ENCODE results near the gene KCND2. TPM values are rescaled to one million over a fixed set of nuclear protein-coding genes. Genes with fewer than 3 reads are reported as not detected.
"Not testable (repeated sequence)": the region's sequence is repeated elsewhere in the genome, so short reads cannot be mapped to it uniquely, and the experiment has no call there.

The KCND2 gene
- not detected in 2 replicates for total RNA-seq (2014; rRNA removed; shearing (Covaris generic))

- Histone ChIP-seq H3K4me3 (no peak within 1 kb of the TSS), H3K27me3 (replicated peaks) (peaks cover 13% of the 10 kb centered on the region), H3K36me3 (no peaks in the 10 kb centered on the region), H3K9me3 (replicated peaks) (no peaks in the 10 kb centered on the region), H3K27ac (no peak within 1 kb of the TSS), H3K4me1 (replicated peaks) (no peaks in the 10 kb centered on the region)
- peak in 1 of 2 experiments; percentile 2 for DNase-seq (ENCODE audit: low read depth in 1 of 2, low spot score in 2 of 2)
These were observed at the start of gene KCND2 for GRCh38 chr7:120272701-120273475. KCND2 (plus strand) TSS chr7:120273175.

GRCh38 chr7:120226188-120226587 lies 46.8 kb upstream of the KCND2 start:
- no peak overlapping the region for H3K27ac ChIP-seq
- H3K9me3 ChIP-seq (replicated peaks), result no peaks in the 10 kb centered on the region
- no peak for DNase-seq (ENCODE audit: low read depth in 1 of 2, low spot score in 2 of 2)
- H3K36me3 ChIP-seq, result no peaks in the 10 kb centered on the region
- no peaks in the 10 kb centered on the region for H3K4me1 ChIP-seq (replicated peaks)
- H3K4me3 ChIP-seq, result no peak overlapping the region
- H3K27me3 ChIP-seq (replicated peaks), result no peaks in the 10 kb centered on the region

- Histone ChIP-seq H3K27me3 (replicated peaks) (no peaks in the 10 kb centered on the region), H3K36me3 (no peaks in the 10 kb centered on the region), H3K9me3 (replicated peaks) (no peaks in the 10 kb centered on the region), H3K4me1 (replicated peaks) (no peaks in the 10 kb centered on the region), H3K27ac (no peak overlapping the region), H3K4me3 (no peak overlapping the region)
- DNase-seq (ENCODE audit: low read depth in 1 of 2, low spot score in 2 of 2), result no peak
These were observed 45.7 kb upstream of the KCND2 start for GRCh38 chr7:120227255-120227654.

- Histone ChIP-seq H3K4me3 (no peak overlapping the region), H3K4me1 (replicated peaks) (no peaks in the 10 kb centered on the region), H3K9me3 (replicated peaks) (no peaks in the 10 kb centered on the region), H3K27ac (no peak overlapping the region), H3K27me3 (replicated peaks) (no peaks in the 10 kb centered on the region), H3K36me3 (no peaks in the 10 kb centered on the region)
- DNase-seq (ENCODE audit: low read depth in 1 of 2, low spot score in 2 of 2), result no peak
These were observed 43.9 kb upstream of the KCND2 start for GRCh38 chr7:120229084-120229483.

- DNase-seq (ENCODE audit: low read depth in 1 of 2, low spot score in 2 of 2), result no peak
- Histone ChIP-seq H3K36me3 (no peaks in the 10 kb centered on the region), H3K4me1 (replicated peaks) (no peaks in the 10 kb centered on the region), H3K4me3 (no peak overlapping the region), H3K27ac (no peak overlapping the region), H3K9me3 (replicated peaks) (no peaks in the 10 kb centered on the region), H3K27me3 (replicated peaks) (no peaks in the 10 kb centered on the region)
These were observed 39.6 kb upstream of the KCND2 start for GRCh38 chr7:120233338-120233737.

- H3K36me3 ChIP-seq; H3K9me3 ChIP-seq (replicated peaks); H3K4me1 ChIP-seq (replicated peaks); H3K27ac ChIP-seq; H3K4me3 ChIP-seq; H3K27me3 ChIP-seq (replicated peaks); DNase-seq (ENCODE audit: low read depth in 1 of 2, low spot score in 2 of 2): not testable (repeated sequence)
These were observed 32.6 kb upstream of the KCND2 start for GRCh38 chr7:120240350-120240749.

- Histone ChIP-seq H3K27ac (no peak overlapping the region), H3K36me3 (no peaks in the 10 kb centered on the region), H3K27me3 (replicated peaks) (no peaks in the 10 kb centered on the region), H3K9me3 (replicated peaks) (no peaks in the 10 kb centered on the region), H3K4me3 (no peak overlapping the region), H3K4me1 (replicated peaks) (no peaks in the 10 kb centered on the region)
- no peak for DNase-seq (ENCODE audit: low read depth in 1 of 2, low spot score in 2 of 2)
These were observed 31.0 kb upstream of the KCND2 start for GRCh38 chr7:120241973-120242372.

GRCh38 chr7:120254845-120255244 lies 18.1 kb upstream of the KCND2 start:
- Histone ChIP-seq H3K27ac (no peak overlapping the region), H3K4me1 (replicated peaks) (no peaks in the 10 kb centered on the region), H3K4me3 (no peak overlapping the region), H3K9me3 (replicated peaks) (no peaks in the 10 kb centered on the region), H3K27me3 (replicated peaks) (no peaks in the 10 kb centered on the region), H3K36me3 (no peaks in the 10 kb centered on the region)
- DNase-seq (ENCODE audit: low read depth in 1 of 2, low spot score in 2 of 2), result no peak

- Histone ChIP-seq H3K9me3 (replicated peaks) (no peaks in the 10 kb centered on the region), H3K4me3 (no peak overlapping the region), H3K4me1 (replicated peaks) (no peaks in the 10 kb centered on the region), H3K27ac (no peak overlapping the region), H3K27me3 (replicated peaks) (no peaks in the 10 kb centered on the region), H3K36me3 (no peaks in the 10 kb centered on the region)
- no peak for DNase-seq (ENCODE audit: low read depth in 1 of 2, low spot score in 2 of 2)
These were observed 16.5 kb upstream of the KCND2 start for GRCh38 chr7:120256344-120257070.

- no peaks in the 10 kb centered on the region for H3K36me3 ChIP-seq
- no peaks in the 10 kb centered on the region for H3K9me3 ChIP-seq (replicated peaks)
- no peaks in the 10 kb centered on the region for H3K27me3 ChIP-seq (replicated peaks)
- no peak overlapping the region for H3K4me3 ChIP-seq
- H3K27ac ChIP-seq, result no peak overlapping the region
- no peaks in the 10 kb centered on the region for H3K4me1 ChIP-seq (replicated peaks)
- DNase-seq (ENCODE audit: low read depth in 1 of 2, low spot score in 2 of 2), result no peak
These were observed 13.6 kb upstream of the KCND2 start for GRCh38 chr7:120259386-120259785.

GRCh38 chr7:120260111-120260510 lies 12.9 kb upstream of the KCND2 start:
- no peak for DNase-seq (ENCODE audit: low read depth in 1 of 2, low spot score in 2 of 2)
- Histone ChIP-seq H3K9me3 (replicated peaks) (no peaks in the 10 kb centered on the region), H3K36me3 (no peaks in the 10 kb centered on the region), H3K27me3 (replicated peaks) (no peaks in the 10 kb centered on the region), H3K4me1 (replicated peaks) (no peaks in the 10 kb centered on the region), H3K4me3 (no peak overlapping the region), H3K27ac (no peak overlapping the region)

GRCh38 chr7:120272261-120272660 lies 714 bp upstream of the KCND2 start:
- peaks cover 13% of the 10 kb centered on the region for H3K27me3 ChIP-seq (replicated peaks)
- H3K4me1 ChIP-seq (replicated peaks), result no peaks in the 10 kb centered on the region
- no peak overlapping the region for H3K4me3 ChIP-seq
- no peaks in the 10 kb centered on the region for H3K9me3 ChIP-seq (replicated peaks)
- H3K36me3 ChIP-seq, result no peaks in the 10 kb centered on the region
- peak in 1 of 2 experiments; percentile 15 for DNase-seq (ENCODE audit: low read depth in 1 of 2, low spot score in 2 of 2)
- no peak overlapping the region for H3K27ac ChIP-seq

GRCh38 chr7:120273476-120273975 lies 551 bp downstream of the KCND2 start:
- H3K36me3 ChIP-seq, result no peaks in the 10 kb centered on the region
- no peak overlapping the region for H3K27ac ChIP-seq
- no peak overlapping the region for H3K4me3 ChIP-seq
- H3K4me1 ChIP-seq (replicated peaks), result no peaks in the 10 kb centered on the region
- no peak for DNase-seq (ENCODE audit: low read depth in 1 of 2, low spot score in 2 of 2)
- peaks cover 13% of the 10 kb centered on the region for H3K27me3 ChIP-seq (replicated peaks)
- H3K9me3 ChIP-seq (replicated peaks), result no peaks in the 10 kb centered on the region

GRCh38 chr7:120274482-120274881 lies 1.5 kb downstream of the KCND2 start:
- no peaks in the 10 kb centered on the region for H3K4me1 ChIP-seq (replicated peaks)
- H3K27me3 ChIP-seq (replicated peaks), result peaks cover 13% of the 10 kb centered on the region
- no peak overlapping the region for H3K4me3 ChIP-seq
- H3K27ac ChIP-seq, result no peak overlapping the region
- no peak for DNase-seq (ENCODE audit: low read depth in 1 of 2, low spot score in 2 of 2)
- H3K36me3 ChIP-seq, result no peaks in the 10 kb centered on the region
- no peaks in the 10 kb centered on the region for H3K9me3 ChIP-seq (replicated peaks)
